ENCODE measurements around the gene LRRC63.
"Not testable (repeated sequence)": the region's sequence is repeated elsewhere in the genome, so short reads cannot be mapped to it uniquely, and the experiment has no call there.

LRRC63 gene, protein sequence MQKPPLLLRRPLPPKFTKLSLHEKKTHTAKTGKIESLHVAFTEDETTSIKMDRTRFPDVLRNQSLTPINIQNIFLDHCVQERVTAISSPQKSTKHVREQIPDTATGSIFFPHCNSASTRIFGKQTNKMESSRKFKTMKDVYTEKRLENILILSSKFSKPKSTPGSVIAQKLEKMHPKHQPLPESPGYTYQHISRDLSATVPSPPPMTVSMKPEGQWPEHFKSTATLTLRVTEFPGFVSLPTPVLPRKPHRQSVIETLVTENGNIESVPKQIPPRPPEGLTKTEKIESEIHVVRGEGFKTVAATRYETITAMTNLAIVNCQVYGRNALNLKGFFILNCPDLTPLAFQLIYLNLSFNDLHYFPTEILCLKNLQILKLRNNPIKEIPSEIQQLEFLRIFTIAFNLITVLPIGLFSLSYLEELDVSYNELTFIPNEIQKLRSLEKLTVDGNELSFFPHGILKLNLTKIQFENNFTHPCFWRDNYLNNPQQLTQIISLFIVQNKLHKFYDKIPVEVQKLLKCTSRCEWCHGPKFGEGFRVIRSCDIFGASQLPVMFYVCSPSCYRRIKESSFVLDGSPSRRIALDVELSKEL

DNA sequence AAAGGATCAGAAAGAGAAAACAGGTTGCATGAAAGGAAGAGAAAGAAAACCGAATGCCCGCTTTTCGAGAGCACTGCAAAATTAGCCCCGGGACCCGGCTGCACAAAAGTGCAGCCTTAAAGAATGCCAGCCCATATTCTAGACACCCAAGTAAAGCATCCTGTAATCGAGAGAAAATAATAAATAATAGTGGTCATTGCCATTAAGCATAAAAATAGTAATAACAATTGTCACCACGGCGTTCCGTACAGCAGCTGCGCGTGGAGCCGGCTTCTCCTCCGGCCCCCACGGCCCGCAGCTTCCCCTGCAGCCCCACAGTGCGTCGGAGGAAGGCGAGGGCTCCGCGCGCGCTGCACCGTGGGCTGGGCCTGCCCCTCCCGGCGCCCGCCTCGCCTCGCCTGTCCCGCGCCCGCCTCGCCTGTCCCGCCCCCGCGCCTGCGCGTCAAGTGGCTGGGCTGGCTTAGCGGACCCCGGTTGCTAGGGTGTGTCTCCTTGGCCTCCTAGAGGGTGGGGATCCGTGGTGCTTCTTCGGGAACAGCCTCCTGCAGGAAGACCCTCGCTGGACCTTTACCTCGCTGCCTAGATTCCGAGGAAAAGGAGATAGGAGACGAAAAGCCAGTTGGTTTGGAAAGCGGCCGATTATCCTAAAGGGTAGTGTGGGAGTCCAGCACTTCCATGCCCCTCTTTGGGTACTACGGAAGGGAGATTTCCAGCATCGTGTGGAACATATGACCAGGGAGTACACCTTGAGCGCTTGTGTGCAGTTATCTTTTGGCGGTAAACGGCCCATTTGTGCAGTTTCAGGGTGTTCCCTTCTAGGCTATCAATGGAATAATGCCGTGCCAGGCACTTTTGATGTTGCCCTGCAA lies at the start of gene LRRC63:
TSS of gene LRRC63 (plus strand) at position 446 of the 869 bp plus-strand sequence. CDS start 1,107 bp downstream, outside the sequence.
- TF ChIP-seq, protein P1, sequence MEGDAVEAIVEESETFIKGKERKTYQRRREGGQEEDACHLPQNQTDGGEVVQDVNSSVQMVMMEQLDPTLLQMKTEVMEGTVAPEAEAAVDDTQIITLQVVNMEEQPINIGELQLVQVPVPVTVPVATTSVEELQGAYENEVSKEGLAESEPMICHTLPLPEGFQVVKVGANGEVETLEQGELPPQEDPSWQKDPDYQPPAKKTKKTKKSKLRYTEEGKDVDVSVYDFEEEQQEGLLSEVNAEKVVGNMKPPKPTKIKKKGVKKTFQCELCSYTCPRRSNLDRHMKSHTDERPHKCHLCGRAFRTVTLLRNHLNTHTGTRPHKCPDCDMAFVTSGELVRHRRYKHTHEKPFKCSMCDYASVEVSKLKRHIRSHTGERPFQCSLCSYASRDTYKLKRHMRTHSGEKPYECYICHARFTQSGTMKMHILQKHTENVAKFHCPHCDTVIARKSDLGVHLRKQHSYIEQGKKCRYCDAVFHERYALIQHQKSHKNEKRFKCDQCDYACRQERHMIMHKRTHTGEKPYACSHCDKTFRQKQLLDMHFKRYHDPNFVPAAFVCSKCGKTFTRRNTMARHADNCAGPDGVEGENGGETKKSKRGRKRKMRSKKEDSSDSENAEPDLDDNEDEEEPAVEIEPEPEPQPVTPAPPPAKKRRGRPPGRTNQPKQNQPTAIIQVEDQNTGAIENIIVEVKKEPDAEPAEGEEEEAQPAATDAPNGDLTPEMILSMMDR (IDR thresholded peaks at IDR 0.05; ENCODE audit: extremely low read depth, missing control alignments): no peak
- DNase-seq (ENCODE audit: low spot score): peak; percentile 85

DNA sequence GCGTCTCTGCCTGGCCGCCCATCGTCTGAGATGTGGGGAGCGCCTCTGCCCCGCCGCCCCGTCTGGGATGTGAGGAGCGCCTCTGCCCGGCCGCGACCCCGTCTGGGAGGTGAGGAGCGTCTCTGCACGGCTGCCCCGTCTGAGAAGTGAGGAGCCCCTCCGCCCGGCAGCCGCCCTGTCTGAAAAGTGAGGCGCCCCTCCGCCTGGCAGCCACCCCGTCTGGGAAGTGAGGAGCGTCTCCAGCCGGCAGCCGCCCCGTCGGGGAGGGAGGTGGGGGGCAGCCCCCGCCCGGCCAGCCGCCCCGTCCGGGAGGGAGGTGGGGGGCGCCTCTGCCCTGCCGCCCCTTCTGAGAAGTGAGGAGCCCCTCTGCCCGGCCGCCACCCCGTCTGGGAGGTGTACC lies 49.0 kb upstream of the LRRC63 start:
- DNase-seq (ENCODE audit: low spot score): not testable (repeated sequence)

DNA sequence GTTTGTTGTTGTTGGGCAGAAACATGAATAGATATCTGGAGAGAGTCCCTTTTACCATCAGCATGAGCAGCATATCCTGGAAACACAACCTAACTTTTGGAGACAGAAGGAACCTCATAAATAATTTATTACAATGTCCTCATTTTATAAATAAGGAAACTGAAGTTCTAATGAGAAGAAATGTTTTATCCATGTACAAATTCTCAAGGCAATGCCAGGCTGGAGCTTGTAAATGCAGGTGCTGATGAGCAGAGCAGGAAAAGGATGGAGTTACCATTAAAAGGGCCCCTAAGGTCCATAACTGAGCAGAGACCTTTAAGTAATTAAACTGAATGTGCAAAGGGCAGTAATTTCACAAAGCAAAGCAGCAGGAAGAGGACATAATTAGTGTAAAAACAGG lies 47.1 kb upstream of the LRRC63 start:
- no peak for DNase-seq (ENCODE audit: low spot score)

DNA sequence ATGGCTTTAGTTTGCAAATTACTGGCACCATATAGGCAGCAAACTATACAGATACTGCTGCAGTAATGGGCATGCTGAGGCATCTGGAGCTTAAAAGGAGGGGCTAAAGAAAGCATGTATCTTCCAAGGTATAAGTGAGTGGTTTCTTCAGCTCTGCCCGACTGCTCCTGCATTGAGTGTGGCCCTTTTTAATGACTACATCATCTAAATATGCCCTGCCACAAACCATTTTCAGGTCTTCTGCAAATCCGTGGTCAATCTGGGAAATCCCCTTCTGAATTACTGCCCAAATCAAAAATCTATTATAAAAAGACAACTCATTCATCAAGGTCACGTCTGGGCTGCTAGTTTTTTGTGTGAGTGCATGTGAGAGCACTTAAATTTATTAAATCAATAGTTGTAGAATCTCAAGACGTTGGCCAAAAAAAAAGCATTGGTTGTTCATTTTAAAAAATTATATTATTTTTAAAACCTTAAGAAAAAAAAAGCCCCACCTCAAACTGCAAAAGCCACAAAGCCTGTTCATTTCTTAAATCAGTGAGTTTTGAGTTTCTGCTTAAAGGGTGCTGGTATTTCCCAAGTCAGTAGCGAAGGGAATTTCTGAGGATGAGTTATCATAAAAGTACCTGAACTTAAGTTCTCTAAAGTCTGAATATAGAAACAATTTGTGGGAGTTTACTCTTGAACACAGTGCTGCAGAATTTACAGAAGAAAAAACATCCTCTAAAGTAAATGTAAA lies 46.1 kb upstream of the LRRC63 start:
- TF ChIP-seq, protein P1 (IDR thresholded peaks at IDR 0.05; ENCODE audit: extremely low read depth, missing control alignments): no peak
- peak; percentile 73 for DNase-seq (ENCODE audit: low spot score)

More for the DNA sequence above, 47.1 kb upstream of the LRRC63 start:
- TF ChIP-seq, protein P1 (IDR thresholded peaks at IDR 0.05; ENCODE audit: extremely low read depth, missing control alignments): no peak

DNA sequence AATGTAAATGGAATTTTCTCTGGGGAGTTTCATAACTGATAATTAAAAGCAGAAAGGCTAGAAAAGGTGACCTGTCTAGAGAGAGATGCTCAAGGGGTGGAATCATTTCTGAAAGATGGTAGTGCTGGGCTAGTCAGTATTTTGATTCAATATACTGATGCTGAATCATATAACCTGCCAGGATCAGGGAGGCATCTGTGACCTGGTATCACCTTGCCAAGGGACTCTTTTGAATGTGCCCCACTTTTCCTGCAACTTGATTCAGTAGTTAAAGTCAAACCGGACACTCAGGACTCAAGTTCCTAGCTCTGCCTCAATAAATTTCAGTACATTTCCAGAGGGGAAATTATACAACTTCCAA lies 45.5 kb upstream of the LRRC63 start:
- TF ChIP-seq, protein P1 (IDR thresholded peaks at IDR 0.05; ENCODE audit: extremely low read depth, missing control alignments): no peak
- no peak for DNase-seq (ENCODE audit: low spot score)

DNA sequence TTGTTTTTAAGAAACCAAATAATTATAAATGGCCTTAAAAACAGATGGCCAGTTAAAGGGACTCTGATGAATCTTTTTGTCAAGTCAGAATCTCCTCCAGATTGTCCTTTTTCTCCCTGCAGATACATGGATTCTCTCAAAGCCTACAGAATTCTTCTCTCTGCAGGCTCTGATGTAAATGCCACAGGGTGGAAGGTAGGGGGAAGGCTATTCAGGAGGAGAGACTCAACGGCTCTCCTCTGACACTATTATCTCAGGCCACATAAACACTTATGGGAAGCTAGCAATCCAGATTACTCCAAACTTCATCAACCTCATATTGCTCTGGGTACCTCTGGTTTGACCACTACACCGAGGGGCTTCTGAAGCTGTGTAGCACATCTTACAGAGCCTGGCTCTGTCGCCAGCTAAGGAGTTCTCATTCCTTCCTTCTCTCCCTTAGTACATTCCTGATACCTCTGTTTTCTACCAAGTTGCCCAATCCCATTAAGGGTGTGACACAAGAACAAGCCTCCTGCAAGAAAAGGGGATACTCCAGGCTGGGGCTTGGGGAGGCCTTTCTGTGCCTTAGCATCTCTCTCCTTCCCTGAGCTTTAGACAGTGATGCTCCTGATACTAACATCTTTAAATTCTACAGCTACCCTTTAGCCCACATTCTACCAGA lies 44.6 kb upstream of the LRRC63 start:
- TF ChIP-seq, protein P1 (IDR thresholded peaks at IDR 0.05; ENCODE audit: extremely low read depth, missing control alignments): no peak
- DNase-seq (ENCODE audit: low spot score): no peak

DNA sequence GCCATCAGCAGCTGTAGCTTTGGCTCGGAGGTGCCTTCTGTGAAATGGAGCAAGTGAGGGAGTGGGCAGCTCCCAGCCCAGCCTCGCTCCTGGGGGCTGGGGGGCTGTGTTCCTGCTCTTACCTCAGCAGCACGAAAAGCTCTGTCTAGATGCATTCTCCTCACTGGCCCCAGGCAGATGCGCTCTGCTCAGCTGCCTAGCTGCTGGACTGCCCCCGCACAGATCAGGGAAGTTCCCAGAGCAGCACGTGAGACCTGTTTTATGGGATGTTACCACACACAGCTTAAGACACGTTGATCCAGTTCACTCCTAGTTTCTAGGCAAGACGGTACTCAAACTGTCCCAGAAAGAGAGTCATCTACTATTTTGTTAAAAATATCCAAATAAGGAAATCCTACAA lies 43.4 kb upstream of the LRRC63 start:
- no peak for DNase-seq (ENCODE audit: low spot score)
- TF ChIP-seq, protein P1 (IDR thresholded peaks at IDR 0.05; ENCODE audit: extremely low read depth, missing control alignments): no peak
